ENCODE data around the gene DNAJC12. TPM values are rescaled to one million over a fixed set of nuclear protein-coding genes. Genes with fewer than 3 reads are reported as not detected.
A peak's percentile ranks its signal among the peaks of the same experiment; 100 is the strongest.

Gene DNAJC12
- total and polyA plus RNA-seq, 10 donors = 0.43 to 2.0 (median 0.74) TPM; not detected in 1

GRCh38 chr10:67785098-67785497 is 52.9 kb downstream of the DNAJC12 start:
- H3K36me3 ChIP-seq = no peaks in the 10 kb centered on the region
- no peak for DNase-seq
- H3K27me3 ChIP-seq (replicated peaks in 1 of 7) = no peaks in the 10 kb centered on the region
- peak overlapping the region in 1 of 8 donors; percentile 71 for H3K27ac ChIP-seq
- peaks cover 0 to 32% (median 16%) of the 10 kb centered on the region in 6 donors for H3K4me1 ChIP-seq
- intact Hi-C loops (cut with DNase I; ENCODE audit: low total_unique reads) = no loop called here
- 10 to 48% (median 41%) methylated on average over 1 of the region's 1 CpG for WGBS, 5 donors
- no peaks in the 10 kb centered on the region for H3K9me3 ChIP-seq
- no peak overlapping the region for H3K4me3 ChIP-seq
- TF ChIP-seq POLR2A (IDR thresholded peaks at IDR 0.05) (no peak), CTCF (IDR thresholded peaks at IDR 0.05 in 8 of 11, conservative IDR thresholded peaks at IDR 0.05 in 3 of 11) (no peak), POLR2AphosphoS5 (IDR thresholded peaks at IDR 0.05) (no peak)

GRCh38 chr10:67784474-67784873 is 53.5 kb downstream of the DNAJC12 start:
- H3K27me3 ChIP-seq (replicated peaks in 1 of 7) = no peaks in the 10 kb centered on the region
- H3K4me3 ChIP-seq = no peak overlapping the region
- H3K9me3 ChIP-seq = no peaks in the 10 kb centered on the region
- intact Hi-C loops (cut with DNase I; ENCODE audit: low total_unique reads) = no loop called here
- peaks cover 0 to 38% (median 20%) of the 10 kb centered on the region in 6 donors for H3K4me1 ChIP-seq
- no peak for DNase-seq
- peak overlapping the region in 4 of 8 donors; percentile 38 to 74 (median 62) for H3K27ac ChIP-seq
- 14 to 33% (median 20%) methylated on average over 3 of the region's 3 CpGs for WGBS, 5 donors
- no peaks in the 10 kb centered on the region for H3K36me3 ChIP-seq
- TF ChIP-seq POLR2A (IDR thresholded peaks at IDR 0.05) (no peak), POLR2AphosphoS5 (IDR thresholded peaks at IDR 0.05) (no peak)

- 62 to 72% (median 68%) methylated on average over 5 of the region's 5 CpGs for WGBS, 5 donors
- H3K36me3 ChIP-seq = no peaks in the 10 kb centered on the region
- peak overlapping the region in 1 of 8 donors; percentile 30 for H3K4me3 ChIP-seq
- peak overlapping the region in 6 of 8 donors; percentile 5 to 74 (median 45) for H3K27ac ChIP-seq
- no peaks in the 10 kb centered on the region for H3K9me3 ChIP-seq
- peaks cover 0 to 37% (median 20%) of the 10 kb centered on the region in 6 donors for H3K4me1 ChIP-seq
- TF ChIP-seq POLR2AphosphoS5 (IDR thresholded peaks at IDR 0.05) = no peak
- no peak for TF ChIP-seq POLR2A (IDR thresholded peaks at IDR 0.05)
- TF ChIP-seq CTCF (IDR thresholded peaks at IDR 0.05 in 8 of 11, conservative IDR thresholded peaks at IDR 0.05 in 3 of 11) = no peak
- H3K27me3 ChIP-seq (replicated peaks in 1 of 7) = no peaks in the 10 kb centered on the region
- no peak for DNase-seq
- intact Hi-C loops (cut with DNase I; ENCODE audit: low total_unique reads) = no loop called here
These were observed 54.2 kb downstream of the DNAJC12 start for GRCh38 chr10:67783606-67784294.

- Histone ChIP-seq H3K4me1 (peaks cover 0 to 34% (median 16%) of the 10 kb centered on the region in 6 donors), H3K4me3 (no peak overlapping the region), H3K9me3 (no peaks in the 10 kb centered on the region), H3K27me3 (replicated peaks in 1 of 7) (no peaks in the 10 kb centered on the region), H3K27ac (no peak overlapping the region), H3K36me3 (no peaks in the 10 kb centered on the region)
- no peak for TF ChIP-seq CTCF (IDR thresholded peaks at IDR 0.05 in 8 of 11, conservative IDR thresholded peaks at IDR 0.05 in 3 of 11)
- no peak for TF ChIP-seq POLR2A (IDR thresholded peaks at IDR 0.05)
- TF ChIP-seq POLR2AphosphoS5 (IDR thresholded peaks at IDR 0.05) = no peak
- intact Hi-C loops (cut with DNase I; ENCODE audit: low total_unique reads) = no loop called here
- WGBS, 5 donors = 69 to 97% (median 83%) methylated on average over 2 of the region's 2 CpGs
- DNase-seq = no peak
These were observed 55.5 kb downstream of the DNAJC12 start for GRCh38 chr10:67782530-67782929.

Measured in spleen (tissue), 11 donors.